HG02642 (cell line): ENCODE data around the gene TRIP11.

ENCODE experiments used
- ATAC-seq: cut with Tn5 transposase; IDR thresholded peaks from one replicate; pipeline ENCODE4 v1.9.1; 2021; ENCODE audit warnings: mild to moderate bottlenecking; ENCODE audit not compliant: unreplicated experiment, poor library complexity

The TRIP11 gene

DNA sequence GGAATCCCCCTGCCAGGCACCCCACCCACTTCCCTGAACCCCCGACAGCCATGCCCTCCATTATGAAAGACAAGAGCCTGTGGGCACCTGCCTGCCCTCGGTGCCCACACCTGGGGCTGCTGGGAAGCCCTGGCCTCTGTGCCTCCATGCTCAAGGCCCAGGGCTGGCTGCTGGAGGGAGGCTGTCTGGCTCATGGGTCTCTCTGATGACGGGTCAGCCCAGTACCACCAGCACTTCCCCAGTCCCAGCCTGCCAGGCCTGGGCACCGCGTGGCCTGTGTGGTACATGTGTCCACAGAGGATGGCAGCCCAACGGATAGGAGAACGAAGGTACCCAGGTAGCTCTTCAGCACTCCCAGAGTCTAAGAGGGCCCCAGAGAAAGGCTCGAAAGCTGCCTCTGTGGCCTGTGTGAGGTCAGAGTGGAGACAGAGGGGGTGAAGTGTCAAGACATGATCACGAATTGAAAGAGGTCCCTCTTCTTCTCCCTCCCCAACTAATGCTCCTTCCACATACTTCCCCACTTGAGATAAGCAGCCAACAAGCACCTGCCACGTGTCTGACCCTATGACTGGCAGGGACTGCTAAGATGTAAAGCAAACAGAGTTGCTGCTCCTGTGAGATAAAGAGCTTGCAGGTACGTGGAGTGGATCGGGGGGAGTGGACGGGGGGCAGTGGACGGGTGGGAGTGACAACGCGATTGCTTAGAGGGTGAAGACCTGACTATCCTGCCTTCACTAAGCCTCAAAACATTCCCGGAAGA lies 113.5 kb downstream of the TRIP11 start:
- ATAC-seq = no peak

DNA sequence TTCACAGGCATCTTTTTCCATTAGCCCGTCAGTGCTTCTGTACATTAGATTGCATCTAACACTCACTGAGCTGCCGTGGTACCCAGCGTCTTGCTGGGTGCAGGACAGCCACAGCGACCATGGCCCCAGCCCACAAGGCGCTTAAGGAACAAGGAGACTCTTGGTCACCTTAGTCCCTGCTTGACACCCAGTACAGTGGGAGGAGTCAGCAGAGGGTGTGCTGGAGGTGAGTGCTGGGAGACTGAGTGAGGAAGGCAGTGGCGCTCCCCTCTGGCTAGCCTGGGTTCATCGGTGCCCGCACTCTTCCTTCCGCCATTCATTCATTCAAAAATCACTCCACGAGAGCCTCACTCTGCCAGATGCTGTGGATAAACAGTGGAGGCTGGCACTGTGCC lies 114.1 kb downstream of the TRIP11 start:
- no peak for ATAC-seq

GRCh38 chr14:91925001-91925726 lies 114.7 kb downstream of the TRIP11 start:
- ATAC-seq = no peak

DNA sequence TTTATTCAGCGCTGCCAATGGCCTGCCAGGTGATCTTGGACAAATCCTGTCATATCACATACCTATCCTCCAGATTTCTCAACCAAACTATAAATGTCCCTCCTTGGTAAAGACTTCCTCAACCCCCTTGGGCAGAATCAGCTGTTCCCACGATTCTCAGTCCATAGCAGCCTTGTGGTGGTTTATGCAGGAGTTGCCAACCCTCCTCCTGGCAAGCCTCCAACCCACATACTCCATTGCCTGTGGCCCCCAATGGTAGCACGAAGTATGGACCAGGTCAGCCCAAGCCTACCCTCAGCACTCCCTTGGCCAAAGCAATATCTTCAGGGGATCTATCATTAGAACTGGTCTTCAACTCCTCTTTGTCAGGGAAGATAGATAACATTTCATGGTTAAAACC lies 119.3 kb downstream of the TRIP11 start:
- ATAC-seq = no peak

DNA sequence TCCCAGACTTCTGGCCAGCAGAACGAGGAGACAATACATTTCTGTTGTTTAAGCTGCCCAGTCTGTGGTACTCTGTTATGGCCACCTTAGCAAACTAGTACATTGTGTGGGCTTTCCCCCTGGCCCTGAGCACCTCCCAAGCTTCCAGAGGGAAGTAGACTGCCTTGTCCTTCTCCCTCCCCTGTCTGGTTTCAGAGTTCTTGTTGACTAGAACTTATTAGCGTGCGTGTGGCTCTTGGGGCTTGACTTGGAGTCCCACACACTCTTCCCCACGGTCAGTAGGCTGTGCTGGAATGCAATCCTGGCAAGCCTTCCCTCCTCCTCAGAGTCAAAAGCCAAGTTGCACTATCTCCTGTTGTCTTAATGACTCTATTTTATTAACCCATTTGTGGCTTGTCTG lies 120.0 kb downstream of the TRIP11 start:
- ATAC-seq = no peak

GRCh38 chr14:91918186-91918883 lies 121.5 kb downstream of the TRIP11 start:
- ATAC-seq = no peak
